ENCODE results near the gene REC114. TPM values are rescaled to one million over a fixed set of nuclear protein-coding genes. Genes with fewer than 3 reads are reported as not detected.

The REC114 gene
- polyA plus RNA-seq, 3 donors: not detected

- H3K79me2 ChIP-seq (ENCODE audit: insufficient read depth, low read length): peaks cover 100% of the 10 kb centered on the region
- no peak overlapping the region for H3K4me3 ChIP-seq (replicated peaks in 1 of 3; ENCODE audit: low read depth in 2 of 3, low read length in 3 of 3)
- no peak for TF ChIP-seq CTCF (IDR thresholded peaks at IDR 0.05)
- H3K4me2 ChIP-seq (replicated peaks; ENCODE audit: extremely low read depth, low read length, poor library complexity, severe bottlenecking): no peak overlapping the region
- H3K27ac Mint-ChIP-seq: peak overlapping the region in 5 of 7 donors; percentile 12 to 74 (median 58)
- peak overlapping the region in 1 of 2 donors; percentile 48 for H3K27ac ChIP-seq (ENCODE audit: low read depth in 1 of 2, low read length in 2 of 2)
- H3K4me3 Mint-ChIP-seq: no peak overlapping the region
- H3K9me3 Mint-ChIP-seq: no peaks in the 10 kb centered on the region
- DNase-seq: no peak
- H3K27me3 ChIP-seq (ENCODE audit: control insufficient read depth in 2 of 2, insufficient read depth in 2 of 2, low read length in 2 of 2): no peaks in the 10 kb centered on the region
- intact Hi-C loops (cut with micrococcal nuclease): no loop called here
- H4K20me1 ChIP-seq (ENCODE audit: insufficient read depth, low read length): peaks cover 100% of the 10 kb centered on the region
- H3K36me3 ChIP-seq (replicated peaks in 1 of 2; ENCODE audit: control insufficient read depth in 1 of 2, insufficient read depth in 2 of 2, low read length in 2 of 2): peaks cover 3 to 42% of the 10 kb centered on the region in 2 donors
- H3K36me3 Mint-ChIP-seq: peaks cover 10 to 31% of the 10 kb centered on the region in 2 donors
- WGBS (ENCODE audit: insufficient coverage): 97% methylated on average over 17 of the region's 21 CpGs
- peaks cover 39% of the 10 kb centered on the region for H3K4me1 Mint-ChIP-seq
- no peak overlapping the region for H3K9ac ChIP-seq (ENCODE audit: insufficient read depth, low read length, poor library complexity, severe bottlenecking)
- H3K4me1 ChIP-seq (ENCODE audit: control insufficient read depth in 1 of 2, insufficient read depth in 2 of 2, low read length in 2 of 2): peaks cover 15 to 19% of the 10 kb centered on the region in 2 donors
- no peaks in the 10 kb centered on the region for H3K27me3 Mint-ChIP-seq (ENCODE audit: low read depth in 3 of 3)
- no peaks in the 10 kb centered on the region for H3K9me3 ChIP-seq (replicated peaks in 1 of 2; ENCODE audit: control insufficient read depth in 1 of 2, insufficient read depth in 1 of 2, low read length in 2 of 2)
- no peak overlapping the region for H2AFZ ChIP-seq (ENCODE audit: insufficient read depth, low read depth, low read length, poor library complexity, severe bottlenecking)
Measured at GRCh38 chr15:73597036-73597638, 154.2 kb downstream of the REC114 start.

GRCh38 chr15:73598530-73599160, 155.7 kb downstream of the REC114 start:
- no peak for TF ChIP-seq CTCF (IDR thresholded peaks at IDR 0.05)
- H4K20me1 ChIP-seq (ENCODE audit: insufficient read depth, low read length): peaks cover 100% of the 10 kb centered on the region
- no peaks in the 10 kb centered on the region for H3K27me3 ChIP-seq (ENCODE audit: control insufficient read depth in 2 of 2, insufficient read depth in 2 of 2, low read length in 2 of 2)
- Mint-ChIP-seq H3K4me1 (peaks cover 31% of the 10 kb centered on the region), H3K9me3 (no peaks in the 10 kb centered on the region), H3K27ac (peak overlapping the region in 4 of 7 donors; percentile 10 to 46 (median 24)), H3K27me3 (ENCODE audit: low read depth in 3 of 3) (no peaks in the 10 kb centered on the region), H3K36me3 (peaks cover 10 to 29% of the 10 kb centered on the region in 2 donors), H3K4me3 (no peak overlapping the region)
- peak overlapping the region in 1 of 2 donors; percentile 48 for H3K27ac ChIP-seq (ENCODE audit: low read depth in 1 of 2, low read length in 2 of 2)
- H3K4me3 ChIP-seq (replicated peaks in 1 of 3; ENCODE audit: low read depth in 2 of 3, low read length in 3 of 3): no peak overlapping the region
- H3K4me1 ChIP-seq (ENCODE audit: control insufficient read depth in 1 of 2, insufficient read depth in 2 of 2, low read length in 2 of 2): peaks cover 22 to 31% of the 10 kb centered on the region in 2 donors
- H2AFZ ChIP-seq (ENCODE audit: insufficient read depth, low read depth, low read length, poor library complexity, severe bottlenecking): no peak overlapping the region
- H3K9ac ChIP-seq (ENCODE audit: insufficient read depth, low read length, poor library complexity, severe bottlenecking): no peak overlapping the region
- H3K79me2 ChIP-seq (ENCODE audit: insufficient read depth, low read length): peaks cover 100% of the 10 kb centered on the region
- H3K9me3 ChIP-seq (replicated peaks in 1 of 2; ENCODE audit: control insufficient read depth in 1 of 2, insufficient read depth in 1 of 2, low read length in 2 of 2): no peaks in the 10 kb centered on the region
- 80% methylated on average over 1 of the region's 3 CpGs for WGBS (ENCODE audit: insufficient coverage)
- intact Hi-C loops (cut with micrococcal nuclease): no loop called here
- DNase-seq: no peak
- no peak overlapping the region for H3K4me2 ChIP-seq (replicated peaks; ENCODE audit: extremely low read depth, low read length, poor library complexity, severe bottlenecking)
- H3K36me3 ChIP-seq (replicated peaks in 1 of 2; ENCODE audit: control insufficient read depth in 1 of 2, insufficient read depth in 2 of 2, low read length in 2 of 2): peaks cover 3 to 31% of the 10 kb centered on the region in 2 donors

Data from CD14-positive monocyte (primary cell).